CD14-positive monocyte (primary cell): ENCODE results near the gene HPSE2. TPM values are rescaled to one million over a fixed set of nuclear protein-coding genes. Genes with fewer than 3 reads are reported as not detected.

Source experiments
- DNase-seq, 3 donors: peaks; one replicate each; pipeline ENCODE4 v3.0.0-alpha.2; 2011 to 2022
- H2AFZ ChIP-seq: 2 replicates; pipeline ENCODE4 v1.6.0; 2012; ENCODE audit warnings: mild to moderate bottlenecking, low read depth, low read length, inconsistent platforms; ENCODE audit not compliant: insufficient read depth, poor library complexity, severe bottlenecking
- H3K27ac ChIP-seq, 2 donors: 1 replicate in 1 of 2; 2 replicates in 1 of 2; pipeline ENCODE4 v1.5.1; 2012 to 2013; ENCODE audit warnings: low read length in 2 of 2, control low read depth in 1 of 2, inconsistent platforms in 1 of 2, low read depth in 1 of 2, mild to moderate bottlenecking in 1 of 2
- H3K27me3 ChIP-seq, 2 donors: one replicate each; pipeline versions ENCODE4 v1.6.0 to v1.6.1; 2011 to 2013; ENCODE audit warnings: low read length in 2 of 2; ENCODE audit not compliant: control insufficient read depth in 2 of 2, insufficient read depth in 2 of 2
- H3K36me3 ChIP-seq, 2 donors: replicated peaks in 1 of 2; 1 replicate in 1 of 2; 2 replicates in 1 of 2; pipeline versions ENCODE4 v1.5.1 to v1.6.1; 2012 to 2013; ENCODE audit warnings: low read length in 2 of 2, control low read depth in 1 of 2, inconsistent platforms in 1 of 2, mild to moderate bottlenecking in 1 of 2; ENCODE audit not compliant: insufficient read depth in 2 of 2, control insufficient read depth in 1 of 2
- H3K4me1 ChIP-seq, 2 donors: 1 replicate in 1 of 2; 2 replicates in 1 of 2; pipeline versions ENCODE4 v1.5.1 to v1.6.1; 2012 to 2013; ENCODE audit warnings: low read length in 2 of 2, control low read depth in 1 of 2, inconsistent platforms in 1 of 2, mild to moderate bottlenecking in 1 of 2, moderate library complexity in 1 of 2; ENCODE audit not compliant: insufficient read depth in 2 of 2, control insufficient read depth in 1 of 2
- H3K4me2 ChIP-seq: replicated peaks from 2 replicates; pipeline ENCODE3; 2012; ENCODE audit warnings: low read length, moderate library complexity, mild to moderate bottlenecking; ENCODE audit not compliant: poor library complexity, severe bottlenecking; ENCODE audit errors: extremely low read depth
- H3K4me3 ChIP-seq, 3 experiments: fragments of 200-600 bp in 1 of 3; sonication (generic) in 1 of 3; replicated peaks in 1 of 3; 1 replicate in 2 of 3; 2 replicates in 1 of 3; pipeline ENCODE4 v1.5.1; 2011 to 2013; ENCODE audit warnings: low read length in 3 of 3, mild to moderate bottlenecking in 3 of 3, control low read depth in 2 of 3, low read depth in 2 of 3, inconsistent platforms in 1 of 3, moderate library complexity in 1 of 3
- H3K79me2 ChIP-seq: 2 replicates; pipeline ENCODE4 v1.6.0; 2012; ENCODE audit warnings: mild to moderate bottlenecking, control low read depth, inconsistent platforms, low read length, moderate library complexity; ENCODE audit not compliant: insufficient read depth
- H3K9ac ChIP-seq: 2 replicates; pipeline ENCODE4 v1.6.0; 2017; ENCODE audit warnings: low read length, mild to moderate bottlenecking; ENCODE audit not compliant: insufficient read depth, poor library complexity, severe bottlenecking
- H3K9me3 ChIP-seq, 2 donors: replicated peaks in 1 of 2; 1 replicate in 1 of 2; 2 replicates in 1 of 2; pipeline versions ENCODE4 v1.5.1 to v1.6.1; 2012 to 2013; ENCODE audit warnings: low read length in 2 of 2, control low read depth in 1 of 2; ENCODE audit not compliant: control insufficient read depth in 1 of 2, insufficient read depth in 1 of 2
- H4K20me1 ChIP-seq: 2 replicates; pipeline ENCODE4 v1.6.0; 2012; ENCODE audit warnings: mild to moderate bottlenecking, low read length, control low read depth, moderate library complexity; ENCODE audit not compliant: insufficient read depth
- H3K27ac Mint-ChIP-seq, 7 donors: one replicate each; pipeline ENCODE4 v1.8.0; 2020; ENCODE audit warnings: mild to moderate bottlenecking in 7 of 7, mixed read lengths in 7 of 7, moderate library complexity in 6 of 7, inconsistent platforms in 2 of 7
- H3K27me3 Mint-ChIP-seq, 3 donors: one replicate each; pipeline ENCODE4 v1.8.0; 2021 to 2022; ENCODE audit warnings: low read depth in 3 of 3, mild to moderate bottlenecking in 3 of 3, mixed read lengths in 3 of 3, moderate library complexity in 3 of 3, inconsistent platforms in 1 of 3
- H3K36me3 Mint-ChIP-seq, 2 donors: one replicate each; pipeline ENCODE4 v1.8.0; 2020; ENCODE audit warnings: mixed read lengths in 2 of 2, inconsistent platforms in 1 of 2, mild to moderate bottlenecking in 1 of 2
- H3K4me1 Mint-ChIP-seq: one replicate; pipeline ENCODE4 v1.8.0; 2020; ENCODE audit warnings: mild to moderate bottlenecking, mixed read lengths
- H3K4me3 Mint-ChIP-seq, 2 donors: one replicate each; pipeline ENCODE4 v1.8.0; 2020; ENCODE audit warnings: mild to moderate bottlenecking in 2 of 2, mixed read lengths in 2 of 2, moderate library complexity in 1 of 2
- H3K9me3 Mint-ChIP-seq, 7 donors: one replicate each; pipeline ENCODE4 v1.8.0; 2020 to 2022; ENCODE audit warnings: mixed read lengths in 7 of 7, mild to moderate bottlenecking in 6 of 7, moderate library complexity in 6 of 7, inconsistent platforms in 2 of 7
- CTCF ChIP-seq: fragments of 200-600 bp; IDR thresholded peaks from one replicate; pipeline ENCODE4 v1.8.0; 2022; ENCODE audit warnings: antibody characterized with exemption, mild to moderate bottlenecking
- WGBS: methylation state at CpG from one replicate; pipeline ENCODE4 v1.1.5; 2013; ENCODE audit warnings: missing lambda C conversion rate; ENCODE audit not compliant: insufficient coverage; 5-methylcytosine and 5-hydroxymethylcytosine counted together
- intact Hi-C, 2 donors: fragments of 100-400 bp; cut with micrococcal nuclease; formaldehyde crosslinking; loops; one replicate each; pipeline versions ENCODE4 v1.15.0 to v1.15.1; 2023
- polyA plus RNA-seq, 3 donors: library from polyadenylated mRNA; depleted of rRNA in 1 of 3; unstranded in 2 of 3; stranded (reverse) in 1 of 3; fragments of 300-500 nt in 2 of 3; fragments of >200 nt in 1 of 3; fragmentation: Illumina TruSeq in 2 of 3; gene quantifications; 1 replicate in 2 of 3; 2 replicates in 1 of 3; pipeline ENCODE4 v1.2.3, GENCODE V29; 2012 to 2021

The HPSE2 gene
- polyA plus RNA-seq, 3 donors: not detected

- no peaks in the 10 kb centered on the region for H3K36me3 Mint-ChIP-seq
- Histone ChIP-seq H3K27me3 (no peaks in the 10 kb centered on the region), H3K4me2 (no peak overlapping the region), H3K79me2 (no peaks in the 10 kb centered on the region), H3K9me3 (no peaks in the 10 kb centered on the region), H3K4me1 (peaks cover 4 to 12% of the 10 kb centered on the region in 2 donors), H3K36me3 (no peaks in the 10 kb centered on the region), H3K9ac (no peak overlapping the region), H3K4me3 (no peak overlapping the region), H4K20me1 (no peaks in the 10 kb centered on the region), H2AFZ (no peak overlapping the region), H3K27ac (no peak overlapping the region)
- intact Hi-C loops: no loop called here
- no peak overlapping the region for H3K27ac Mint-ChIP-seq
- peaks cover 0 to 7% (median 3%) of the 10 kb centered on the region in 7 donors for H3K9me3 Mint-ChIP-seq
- peaks cover 10% of the 10 kb centered on the region for H3K4me1 Mint-ChIP-seq
- DNase-seq: no peak
- WGBS: no CpG with 5 or more reads among the region's 1 CpG
- TF ChIP-seq CTCF: no peak
- H3K4me3 Mint-ChIP-seq: no peak overlapping the region
- H3K27me3 Mint-ChIP-seq: peaks cover 0 to 6% (median 5%) of the 10 kb centered on the region in 3 donors
Measured at GRCh38 chr10:98627711-98628110, 607.9 kb downstream of the HPSE2 start.

GRCh38 chr10:98624963-98625362 lies 610.7 kb downstream of the HPSE2 start:
- H3K27me3 ChIP-seq: no peaks in the 10 kb centered on the region
- no peak overlapping the region for H2AFZ ChIP-seq
- intact Hi-C loops: no loop called here
- Mint-ChIP-seq H3K4me3 (no peak overlapping the region), H3K27ac (no peak overlapping the region), H3K36me3 (no peaks in the 10 kb centered on the region), H3K4me1 (peaks cover 21% of the 10 kb centered on the region), H3K27me3 (peaks cover 0 to 3% (median 2%) of the 10 kb centered on the region in 3 donors), H3K9me3 (peaks cover 0 to 5% (median 2%) of the 10 kb centered on the region in 7 donors)
- no peaks in the 10 kb centered on the region for H4K20me1 ChIP-seq
- WGBS: no CpG with 5 or more reads among the region's 2 CpGs
- peaks cover 4 to 16% of the 10 kb centered on the region in 2 donors for H3K4me1 ChIP-seq
- no peak for TF ChIP-seq CTCF
- no peaks in the 10 kb centered on the region for H3K36me3 ChIP-seq
- no peak overlapping the region for H3K4me3 ChIP-seq
- no peak overlapping the region for H3K4me2 ChIP-seq
- H3K9me3 ChIP-seq: no peaks in the 10 kb centered on the region
- no peaks in the 10 kb centered on the region for H3K79me2 ChIP-seq
- H3K27ac ChIP-seq: no peak overlapping the region
- DNase-seq: no peak
- no peak overlapping the region for H3K9ac ChIP-seq
